Measurements from ENCODE around the gene PAPOLA.
A peak's percentile ranks its signal among the peaks of the same experiment; 100 is the strongest.

The PAPOLA gene

GRCh38 chr14:96587823-96588385 is 85.7 kb downstream of the PAPOLA start:
- DNase-seq, result no peak

DNA sequence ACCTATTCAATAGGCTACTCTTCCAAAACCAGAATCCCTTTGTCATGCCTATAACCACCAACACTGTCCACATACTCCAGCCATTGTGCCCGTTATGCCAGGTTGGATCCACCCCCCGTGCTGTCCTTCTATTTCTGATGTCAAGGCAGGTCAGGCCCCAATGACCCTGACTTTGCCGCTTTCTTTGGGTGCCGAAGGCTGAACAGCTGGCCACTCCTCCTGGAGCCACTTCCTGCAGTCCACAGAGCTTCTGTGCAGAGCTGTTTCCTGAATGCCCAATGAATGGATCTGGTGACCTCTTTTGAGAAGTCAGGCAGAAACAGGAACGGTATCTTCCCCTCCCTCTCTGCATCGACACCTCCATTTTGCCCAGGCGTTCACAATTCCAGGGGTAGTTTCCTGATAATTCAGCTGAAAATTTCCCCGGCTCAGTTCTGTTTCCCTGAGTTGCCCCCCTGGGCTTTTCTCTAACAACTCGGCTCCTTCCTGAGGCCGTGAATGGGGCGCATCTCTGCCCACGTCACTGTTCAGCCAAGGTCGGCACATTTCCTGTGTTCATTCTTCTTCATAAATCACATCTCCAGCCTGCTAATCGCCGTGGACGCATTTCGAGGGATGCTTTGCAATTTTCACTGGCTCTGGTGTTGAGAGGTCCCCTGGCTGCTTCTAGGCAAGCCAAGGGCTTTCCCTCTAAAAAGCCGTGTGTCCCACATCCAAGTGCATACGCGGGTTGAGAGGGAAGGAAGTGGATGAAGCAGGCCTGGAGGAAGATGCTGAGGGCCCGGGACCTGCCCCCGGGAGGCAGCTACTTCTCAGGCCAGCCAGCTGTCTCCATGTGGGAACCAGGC is 86.5 kb downstream of the PAPOLA start:
- DNase-seq, result no peak

DNA sequence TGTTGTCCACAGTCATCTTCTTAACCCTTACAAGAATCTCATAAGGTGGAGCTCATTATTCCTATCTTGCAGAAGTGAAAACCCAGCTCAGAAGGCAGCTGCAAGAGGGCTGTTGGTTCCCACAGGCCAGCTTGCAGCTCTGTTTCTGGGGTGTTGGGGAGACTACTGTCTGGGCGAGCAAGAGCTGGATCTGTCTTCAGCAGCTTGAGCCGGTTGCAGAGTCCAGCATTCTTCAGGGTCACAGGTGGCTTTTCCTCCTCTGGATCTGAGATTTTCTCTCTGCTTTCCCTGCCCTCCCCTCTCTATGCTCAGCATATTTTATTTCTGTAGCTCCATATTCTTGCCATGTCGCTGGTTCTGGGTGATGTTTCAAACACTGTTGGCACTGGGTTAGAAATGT is 87.4 kb downstream of the PAPOLA start:
- peak in 1 of 5 donors; percentile 1 for DNase-seq

DNA sequence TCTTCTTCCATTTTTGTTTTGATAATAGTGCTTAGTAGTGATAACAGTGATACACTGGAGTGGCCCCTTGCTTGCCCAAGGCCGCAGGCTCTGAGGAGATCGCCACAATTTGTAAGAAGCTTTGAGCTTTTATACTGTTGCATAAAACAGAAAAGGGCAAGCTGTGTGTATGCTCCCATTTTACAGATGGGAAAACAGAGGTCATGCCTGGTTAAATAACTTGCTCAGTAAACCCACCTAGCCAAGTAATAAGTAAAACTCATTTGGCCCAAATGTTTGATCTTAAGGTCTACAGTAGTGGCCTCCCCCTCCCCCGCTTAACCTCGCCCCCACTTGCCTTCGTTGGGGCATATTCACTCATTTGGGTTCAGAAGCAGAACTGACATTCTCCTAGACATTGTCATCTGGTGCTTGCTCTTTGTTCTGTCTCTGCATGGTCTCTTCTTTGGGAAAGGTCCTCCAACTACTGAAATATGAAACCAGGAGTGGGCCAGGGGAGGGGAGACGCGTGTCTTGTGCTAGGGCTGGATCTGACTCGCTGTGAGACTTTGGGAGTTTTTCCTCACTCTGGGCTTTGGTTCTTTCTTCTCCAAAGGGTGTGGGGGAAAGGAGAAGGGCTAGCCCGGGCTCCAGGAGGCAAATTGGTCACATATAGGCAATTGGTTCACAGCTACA is 88.1 kb downstream of the PAPOLA start:
- DNase-seq, result peak in 1 of 5 donors; percentile 0

GRCh38 chr14:96592591-96593386 is 90.6 kb downstream of the PAPOLA start:
- DNase-seq, result peak; percentile 40 to 66 (median 45)

- DNase-seq, result no peak
These were observed 92.8 kb downstream of the PAPOLA start for GRCh38 chr14:96594961-96595360.

DNA sequence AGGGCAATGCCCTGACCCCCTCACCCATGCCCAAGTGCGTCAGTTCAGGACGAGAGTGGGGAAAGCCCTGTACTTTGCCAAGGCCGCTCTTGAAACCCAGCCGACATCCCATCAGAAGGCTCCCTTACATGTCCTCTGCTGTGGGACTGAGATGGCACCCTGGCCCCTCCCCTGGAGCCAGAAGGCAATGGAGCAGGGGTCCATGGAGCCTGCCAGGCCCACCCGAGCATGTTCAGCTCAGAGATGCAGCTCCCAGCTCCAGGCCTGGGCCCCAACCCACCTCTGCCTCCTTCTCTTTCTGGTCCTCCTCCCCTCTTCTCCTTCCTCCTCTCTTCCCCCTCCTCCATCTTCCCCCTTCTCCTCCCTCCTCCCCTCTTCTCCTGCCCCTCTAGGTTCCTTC is 95.5 kb downstream of the PAPOLA start:
- no peak for DNase-seq

GRCh38 chr14:96598332-96598928 is 96.2 kb downstream of the PAPOLA start:
- no peak for DNase-seq

GRCh38 chr14:96599076-96599475 is 96.9 kb downstream of the PAPOLA start:
- DNase-seq, result no peak

- DNase-seq, result peak in 1 of 5 donors; percentile 65
These were observed 100.0 kb downstream of the PAPOLA start for GRCh38 chr14:96602186-96602585.

DNA sequence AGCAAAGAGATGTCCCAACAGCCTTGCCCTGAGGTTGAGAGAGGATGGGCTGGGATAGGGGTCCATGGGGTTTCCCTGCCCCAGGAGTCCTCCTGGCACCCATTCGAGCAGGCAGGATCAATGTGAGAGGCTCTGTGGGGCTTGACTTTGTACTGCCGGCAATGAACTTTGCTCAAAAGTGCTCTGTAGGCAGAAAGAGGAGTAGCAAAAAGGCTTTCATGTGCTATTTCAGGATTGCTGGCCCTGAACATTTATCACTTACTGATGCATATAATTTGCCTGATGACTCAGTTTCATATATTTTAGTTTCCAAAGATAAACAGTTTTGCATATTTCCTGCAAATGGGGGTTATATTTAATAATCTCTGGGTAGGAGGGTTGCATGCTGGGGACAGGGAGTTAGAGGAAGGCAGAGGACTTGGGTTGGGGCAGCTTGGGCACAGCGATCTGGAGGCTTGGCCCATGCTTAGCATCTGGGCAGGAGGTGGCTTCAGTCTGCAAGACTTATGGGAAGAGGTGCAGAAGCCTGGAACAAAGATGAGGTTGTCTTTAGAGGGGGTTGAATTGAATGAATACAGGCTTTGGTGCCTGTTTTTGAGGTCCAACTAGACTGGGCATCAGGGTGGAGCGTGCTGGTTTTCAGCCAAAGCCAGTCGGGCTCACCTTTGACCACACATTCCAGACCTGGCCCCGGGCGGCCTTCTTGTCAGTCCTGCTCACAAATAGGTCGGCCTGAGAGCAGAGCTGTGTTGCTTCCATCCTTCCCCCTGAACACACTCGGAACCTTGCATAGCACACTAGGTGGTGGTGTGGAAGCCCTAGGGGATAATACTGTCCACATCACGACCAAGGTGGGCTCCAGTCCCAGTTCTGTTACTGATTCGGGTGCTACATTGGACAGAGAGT is 101.4 kb downstream of the PAPOLA start:
- no peak for DNase-seq

DNA sequence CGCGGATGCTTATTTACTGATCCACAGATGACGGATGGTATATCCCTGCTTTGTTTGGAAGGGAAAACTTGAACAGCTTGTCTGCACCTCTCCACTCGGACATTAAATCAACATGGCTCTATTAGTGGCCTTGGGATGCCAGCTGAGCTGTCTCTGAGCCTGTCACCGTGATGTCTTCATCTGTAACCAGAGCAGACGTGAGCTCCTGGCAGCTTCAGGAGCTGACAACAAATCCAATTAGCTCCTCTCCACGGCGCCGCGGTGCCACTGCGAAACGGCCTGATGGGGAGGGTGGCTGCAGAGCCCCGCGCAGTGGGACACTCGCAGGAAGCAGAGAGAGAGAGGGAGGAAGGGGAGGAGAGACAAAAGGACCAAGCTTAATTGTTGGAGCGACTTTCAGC is 112.3 kb downstream of the PAPOLA start:
- DNase-seq, result no peak

GRCh38 chr14:96616161-96616721 is 114.1 kb downstream of the PAPOLA start:
- no peak for DNase-seq

All from T-helper 1 cell (primary cell).